Lower leg skin (tissue), 4 donors: ENCODE data around the gene DNAI4. TPM values are rescaled to one million over a fixed set of nuclear protein-coding genes. Genes with fewer than 3 reads are reported as not detected.

Experiments
- DNase-seq, 2 donors: peaks; one replicate each; pipeline ENCODE4 v3.0.0-alpha.2; 2019; ENCODE audit warnings: low spot score in 2 of 2
- H3K4me3 ChIP-seq: fragments of 200-600 bp; sonication (generic); 2 replicates; pipeline ENCODE4 v1.5.1; 2017; ENCODE audit warnings: mild to moderate bottlenecking, low read depth; ENCODE audit not compliant: poor library complexity, severe bottlenecking
- POLR2A ChIP-seq, 2 donors: fragments of 450-650 bp; IDR thresholded peaks; one replicate each; pipeline ENCODE4 v1.6.1; 2016 to 2017; ENCODE audit warnings: antibody characterized with exemption in 2 of 2, mild to moderate bottlenecking in 1 of 2, moderate library complexity in 1 of 2
- WGBS, 2 donors: methylation state at CpG; one replicate each; pipeline ENCODE4 v1.1.5; 2018; 5-methylcytosine and 5-hydroxymethylcytosine counted together
- intact Hi-C: fragments of 100-400 bp; cut with DNase I; formaldehyde crosslinking; loops from one replicate; pipeline ENCODE4 v1.15.0; 2023; ENCODE audit warnings: low total_unique reads
- total RNA-seq, 4 donors: library from RNA; depleted of rRNA; stranded (reverse); fragments of >200 nt; gene quantifications; one replicate each; pipeline ENCODE4 v1.1.0, GENCODE V29; 2016
- TF ChIP-seq, protein P1 (sequence below), 3 donors: fragments of 450-650 bp; IDR thresholded peaks; one replicate each; pipeline ENCODE4 v1.5.1; 2016; ENCODE audit warnings: antibody characterized with exemption in 3 of 3, mild to moderate bottlenecking in 3 of 3, moderate library complexity in 2 of 3

Gene DNAI4
- total RNA-seq, 4 donors from 2014 or later = 1.5 to 3.8 (median 2.5) TPM

DNA sequence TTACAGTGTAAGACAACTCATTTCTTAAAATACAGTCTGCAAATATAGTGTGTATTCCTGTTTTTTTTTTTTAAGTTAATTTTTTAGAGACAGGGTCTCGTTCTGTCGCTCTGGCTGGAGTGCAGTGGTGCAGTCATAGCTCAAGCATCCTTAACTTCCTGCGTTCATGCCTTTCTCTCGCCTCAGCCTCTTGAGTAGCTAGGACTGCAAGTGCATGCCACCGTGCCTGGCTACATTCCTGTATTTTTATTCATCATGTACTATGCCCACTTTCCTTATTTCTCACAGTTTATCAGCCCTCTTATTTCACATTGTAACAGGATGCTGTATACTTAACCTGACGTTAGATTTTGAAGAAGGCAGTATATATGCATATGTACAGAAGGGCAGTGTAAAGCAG, 26.9 kb upstream of the DNAI4 start:
- no peak overlapping the region for H3K4me3 ChIP-seq
- no peak for TF ChIP-seq POLR2A (IDR thresholded peaks at IDR 0.05)
- TF ChIP-seq, protein P1, sequence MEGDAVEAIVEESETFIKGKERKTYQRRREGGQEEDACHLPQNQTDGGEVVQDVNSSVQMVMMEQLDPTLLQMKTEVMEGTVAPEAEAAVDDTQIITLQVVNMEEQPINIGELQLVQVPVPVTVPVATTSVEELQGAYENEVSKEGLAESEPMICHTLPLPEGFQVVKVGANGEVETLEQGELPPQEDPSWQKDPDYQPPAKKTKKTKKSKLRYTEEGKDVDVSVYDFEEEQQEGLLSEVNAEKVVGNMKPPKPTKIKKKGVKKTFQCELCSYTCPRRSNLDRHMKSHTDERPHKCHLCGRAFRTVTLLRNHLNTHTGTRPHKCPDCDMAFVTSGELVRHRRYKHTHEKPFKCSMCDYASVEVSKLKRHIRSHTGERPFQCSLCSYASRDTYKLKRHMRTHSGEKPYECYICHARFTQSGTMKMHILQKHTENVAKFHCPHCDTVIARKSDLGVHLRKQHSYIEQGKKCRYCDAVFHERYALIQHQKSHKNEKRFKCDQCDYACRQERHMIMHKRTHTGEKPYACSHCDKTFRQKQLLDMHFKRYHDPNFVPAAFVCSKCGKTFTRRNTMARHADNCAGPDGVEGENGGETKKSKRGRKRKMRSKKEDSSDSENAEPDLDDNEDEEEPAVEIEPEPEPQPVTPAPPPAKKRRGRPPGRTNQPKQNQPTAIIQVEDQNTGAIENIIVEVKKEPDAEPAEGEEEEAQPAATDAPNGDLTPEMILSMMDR (IDR thresholded peaks at IDR 0.05) = no peak
- 92 to 96% methylated on average over 6 of the region's 6 CpGs for WGBS, 2 donors
- DNase-seq = no peak
- intact Hi-C loops = no loop called here

GRCh38 chr1:66947267-66947666, 22.6 kb upstream of the DNAI4 start:
- H3K4me3 ChIP-seq = no peak overlapping the region
- intact Hi-C loops = no loop called here
- DNase-seq = no peak
- 77 to 100% methylated on average over 1 of the region's 1 CpG for WGBS, 2 donors
- TF ChIP-seq, protein P1 (IDR thresholded peaks at IDR 0.05) = no peak
- TF ChIP-seq POLR2A (IDR thresholded peaks at IDR 0.05) = no peak

DNA sequence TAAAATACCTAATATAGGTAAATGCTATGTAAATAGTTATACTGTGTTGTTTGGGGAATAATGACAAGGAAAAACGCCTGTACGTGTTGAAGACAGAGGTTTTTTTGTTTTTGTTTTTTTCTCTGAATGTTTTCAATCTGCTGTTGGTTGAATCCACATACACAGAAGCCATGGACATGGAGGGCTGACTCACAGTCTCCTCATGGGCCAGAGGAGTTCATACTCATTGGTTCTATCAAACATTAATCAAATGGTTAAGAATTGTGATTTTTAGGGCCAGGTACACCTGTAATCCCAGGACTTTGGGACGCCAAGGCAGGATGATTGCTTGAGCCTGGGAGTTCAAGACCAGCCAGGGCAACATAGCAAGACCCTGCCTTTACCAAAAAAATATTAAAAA, 20.7 kb upstream of the DNAI4 start:
- TF ChIP-seq, protein P1 (IDR thresholded peaks at IDR 0.05) = no peak
- TF ChIP-seq POLR2A (IDR thresholded peaks at IDR 0.05) = no peak
- no peak overlapping the region for H3K4me3 ChIP-seq
- intact Hi-C loops = no loop called here
- no peak for DNase-seq
- 93 to 95% methylated on average over 3 of the region's 3 CpGs for WGBS, 2 donors

DNA sequence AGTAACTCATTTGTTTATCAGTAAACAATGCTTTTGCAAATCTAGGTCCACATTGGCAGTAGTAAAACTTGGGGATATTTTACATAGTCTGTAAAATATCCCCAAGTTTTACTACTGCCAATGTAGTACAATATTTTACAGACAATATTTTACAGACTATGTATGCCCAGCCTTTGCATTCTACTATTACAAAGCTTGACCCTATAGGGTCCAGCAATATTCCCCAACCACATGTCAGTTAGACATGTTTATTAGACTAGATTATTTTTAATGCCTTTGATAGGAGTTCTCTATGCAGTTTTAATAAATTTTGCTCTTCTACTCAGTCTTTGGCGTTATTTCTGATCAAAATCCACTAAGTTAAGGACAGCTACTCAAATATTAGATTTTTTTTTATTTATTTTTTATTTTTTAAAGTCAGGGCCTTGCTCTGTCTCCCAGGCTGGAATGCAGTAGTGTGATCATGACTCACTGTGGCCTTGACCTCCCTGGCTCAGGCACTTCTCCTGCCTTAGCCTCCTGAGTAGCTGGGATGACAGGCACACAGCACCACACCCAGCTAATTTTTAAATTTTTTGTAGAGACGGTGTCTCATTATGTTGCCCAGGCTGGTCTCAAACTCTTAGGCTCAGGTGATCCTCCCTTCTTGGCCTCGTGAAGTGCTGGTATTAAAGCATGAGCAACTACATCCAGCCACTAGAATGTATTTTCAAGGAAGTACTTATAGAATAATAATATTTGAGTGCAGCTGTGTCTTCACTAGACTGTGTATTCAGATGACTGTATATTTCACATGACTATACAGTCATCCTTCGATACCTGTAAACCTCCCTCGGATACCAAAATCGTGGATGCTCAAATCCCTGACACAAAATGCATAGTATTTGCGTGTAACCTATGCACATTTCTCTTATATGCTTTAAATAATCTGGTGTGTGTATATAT, 19.9 kb upstream of the DNAI4 start:
- no peak overlapping the region for H3K4me3 ChIP-seq
- 82 to 84% methylated on average over 7 of the region's 7 CpGs for WGBS, 2 donors
- intact Hi-C loops = no loop called here
- no peak for TF ChIP-seq POLR2A (IDR thresholded peaks at IDR 0.05)
- TF ChIP-seq, protein P1 (IDR thresholded peaks at IDR 0.05) = no peak
- DNase-seq = no peak

GRCh38 chr1:66943361-66943969, 18.8 kb upstream of the DNAI4 start:
- no peak overlapping the region for H3K4me3 ChIP-seq
- intact Hi-C loops = no loop called here
- no peak for DNase-seq
- TF ChIP-seq, protein P1 (IDR thresholded peaks at IDR 0.05) = no peak
- WGBS, 2 donors = 79 to 84% methylated on average over 5 of the region's 5 CpGs
